ENCODE results near the gene IQCK.
"Not testable (repeated sequence)": the region's sequence is repeated elsewhere in the genome, so short reads cannot be mapped to it uniquely, and the experiment has no call there.

IQCK gene

GRCh38 chr16:19700319-19700781, 17.7 kb upstream of the IQCK start:
- no peak for DNase-seq

GRCh38 chr16:19701091-19701490, 17.0 kb upstream of the IQCK start:
- no peak for DNase-seq

- no peak for DNase-seq
These were observed 14.7 kb upstream of the IQCK start for GRCh38 chr16:19703172-19703889.

- no peak for DNase-seq
These were observed 13.5 kb upstream of the IQCK start for GRCh38 chr16:19704321-19705145.

- no peak for DNase-seq
These were observed 12.9 kb upstream of the IQCK start for GRCh38 chr16:19705146-19705501.

GRCh38 chr16:19705843-19706242, 12.2 kb upstream of the IQCK start:
- no peak for DNase-seq

GRCh38 chr16:19706846-19707245, 11.2 kb upstream of the IQCK start:
- no peak for DNase-seq

GRCh38 chr16:19707569-19708295, 10.3 kb upstream of the IQCK start:
- DNase-seq, result no peak

- no peak for DNase-seq
These were observed 9.5 kb upstream of the IQCK start for GRCh38 chr16:19708296-19709205.

GRCh38 chr16:19709381-19710136, 8.5 kb upstream of the IQCK start:
- no peak for DNase-seq

GRCh38 chr16:19710191-19710908, 7.7 kb upstream of the IQCK start:
- no peak for DNase-seq

GRCh38 chr16:19710991-19711545, 7.0 kb upstream of the IQCK start:
- DNase-seq, result no peak

GRCh38 chr16:19711643-19712042, 6.4 kb upstream of the IQCK start:
- DNase-seq, result no peak

GRCh38 chr16:19712418-19713058, 5.5 kb upstream of the IQCK start:
- no peak for DNase-seq

GRCh38 chr16:19713697-19714096, 4.4 kb upstream of the IQCK start:
- no peak for DNase-seq

- no peak for DNase-seq
These were observed 2.5 kb upstream of the IQCK start for GRCh38 chr16:19715566-19715965.

- DNase-seq, result no peak
These were observed 1.9 kb upstream of the IQCK start for GRCh38 chr16:19716183-19716582.

- DNase-seq, result not testable (repeated sequence)
These were observed 1.3 kb upstream of the IQCK start for GRCh38 chr16:19716728-19717127.

GRCh38 chr16:19717314-19717713, 757 bp upstream of the IQCK start:
- DNase-seq, result no peak

- DNase-seq, result no peak
These were observed 524 bp downstream of the IQCK start for GRCh38 chr16:19718624-19718965.

All from DMS 273 treated with DMSO at 0.1 percent for 48 hours (cell line).